Hematopoietic multipotent progenitor cell treated with erythropoietin and hydrocortisone succinate and interleukin-3 and kit ligand, for 17 days (in vitro differentiated cells): ENCODE results near the gene FTL.
"Not testable (repeated sequence)": the region's sequence is repeated elsewhere in the genome, so short reads cannot be mapped to it uniquely, and the experiment has no call there.

Source experiments
- DNase-seq: peaks from one replicate; pipeline ENCODE4 v3.0.0-alpha.2; 2015; ENCODE audit warnings: low spot score

Gene FTL

GRCh38 chr19:48965040-48965805 lies at the start of gene FTL:
TSS of gene FTL (plus strand) at chr19:48965309. CDS start at chr19:48965508, 199 bp downstream.
- peak; percentile 94 for DNase-seq

- DNase-seq, result no peak
Observed at GRCh38 chr19:48915757-48916156, 49.4 kb upstream of the FTL start.

GRCh38 chr19:48918071-48918470 lies 47.0 kb upstream of the FTL start:
- DNase-seq, result no peak

- DNase-seq, result no peak
Observed at GRCh38 chr19:48918801-48919247, 46.3 kb upstream of the FTL start.

GRCh38 chr19:48919271-48919670 lies 45.8 kb upstream of the FTL start:
- not testable (repeated sequence) for DNase-seq

GRCh38 chr19:48920949-48921348 lies 44.2 kb upstream of the FTL start:
- no peak for DNase-seq

- no peak for DNase-seq
Observed at GRCh38 chr19:48921721-48922500, 43.2 kb upstream of the FTL start.

GRCh38 chr19:48922548-48923490 lies 42.3 kb upstream of the FTL start:
- DNase-seq, result no peak

- no peak for DNase-seq
Observed at GRCh38 chr19:48925240-48925843, 39.8 kb upstream of the FTL start.

- not testable (repeated sequence) for DNase-seq
Observed at GRCh38 chr19:48925890-48926289, 39.2 kb upstream of the FTL start.

- no peak for DNase-seq
Observed at GRCh38 chr19:48926909-48927308, 38.2 kb upstream of the FTL start.

GRCh38 chr19:48927692-48928091 lies 37.4 kb upstream of the FTL start:
- not testable (repeated sequence) for DNase-seq

- no peak for DNase-seq
Observed at GRCh38 chr19:48928164-48929025, 36.7 kb upstream of the FTL start.

- peak; percentile 77 for DNase-seq
Observed at GRCh38 chr19:48933382-48933932, 31.7 kb upstream of the FTL start, which contains the start of gene DHDH. TSS of gene DHDH (plus strand) at chr19:48933699. CDS start at chr19:48933722, 23 bp downstream.

GRCh38 chr19:48934837-48935236 lies 30.3 kb upstream of the FTL start:
- peak; percentile 18 for DNase-seq

GRCh38 chr19:48935864-48936263 lies 29.2 kb upstream of the FTL start:
- no peak for DNase-seq

GRCh38 chr19:48938256-48938655 lies 26.9 kb upstream of the FTL start:
- no peak for DNase-seq

GRCh38 chr19:48940902-48941301 lies 24.2 kb upstream of the FTL start:
- DNase-seq, result no peak

GRCh38 chr19:48943081-48943480 lies 22.0 kb upstream of the FTL start:
- no peak for DNase-seq

GRCh38 chr19:48945415-48945814 lies 19.7 kb upstream of the FTL start:
- DNase-seq, result no peak
